Hematopoietic multipotent progenitor cell (in vitro differentiated cells): Measurements from ENCODE around the gene CATSPERZ. TPM values are rescaled to one million over a fixed set of nuclear protein-coding genes. Genes with fewer than 3 reads are reported as not detected.

Source experiments
- DNase-seq, 3 donors: peaks; one replicate each; pipeline ENCODE4 v3.0.0-alpha.2; 2011 to 2015; ENCODE audit warnings: low read depth in 2 of 3, low spot score in 2 of 3
- total RNA-seq: library from RNA; depleted of rRNA; stranded (reverse); fragments of >200 nt; gene quantifications from one replicate; pipeline ENCODE4 v1.2.3, GENCODE V29; 2012

CATSPERZ gene, protein sequence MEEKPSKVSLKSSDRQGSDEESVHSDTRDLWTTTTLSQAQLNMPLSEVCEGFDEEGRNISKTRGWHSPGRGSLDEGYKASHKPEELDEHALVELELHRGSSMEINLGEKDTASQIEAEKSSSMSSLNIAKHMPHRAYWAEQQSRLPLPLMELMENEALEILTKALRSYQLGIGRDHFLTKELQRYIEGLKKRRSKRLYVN
- total RNA-seq, result not detected

DNA sequence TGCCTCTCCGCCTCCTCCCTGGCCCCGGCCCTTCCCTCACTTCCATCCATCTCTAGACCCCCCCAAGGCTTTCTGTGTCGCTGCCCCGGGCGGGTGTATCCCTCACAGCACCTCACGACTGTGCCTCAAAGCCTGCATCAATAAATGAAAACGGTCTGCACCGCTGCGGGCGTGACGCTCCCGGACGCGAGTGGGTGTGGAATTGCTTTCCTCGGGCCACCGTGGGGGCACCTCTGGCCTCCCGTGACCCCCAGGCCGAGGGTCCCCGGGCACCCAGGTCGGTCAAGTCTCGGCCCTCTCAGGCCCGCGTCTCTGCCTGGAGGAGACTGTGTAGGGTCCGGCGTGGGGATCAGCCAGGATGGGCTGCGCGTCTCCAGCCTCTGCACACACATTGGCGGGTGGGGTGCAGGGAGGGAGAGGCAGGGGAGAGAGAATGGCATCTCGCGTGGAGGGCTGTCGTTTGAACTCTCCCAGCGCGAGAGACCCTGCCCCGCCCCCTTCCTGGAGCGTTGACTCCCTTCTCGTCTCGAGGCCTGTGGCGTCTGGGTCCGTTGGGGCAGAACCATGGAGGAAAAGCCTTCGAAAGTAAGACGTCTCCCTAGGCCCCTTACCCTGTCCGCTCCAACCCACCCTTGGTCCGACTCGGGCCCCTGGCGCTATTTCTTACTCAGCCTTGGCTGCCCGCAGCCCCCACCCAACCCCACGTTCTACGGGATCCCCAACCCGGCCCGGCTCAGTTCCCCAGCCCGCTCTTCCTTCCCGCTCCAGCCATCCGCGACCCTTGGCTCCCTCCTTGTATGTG lies at the start of gene CATSPERZ:
TSS of gene CATSPERZ (plus strand) at position 512 of the 802 bp plus-strand sequence. CDS start at position 565, 53 bp downstream.
- DNase-seq, result peak in 1 of 3 donors; percentile 17

- no peak for DNase-seq
Measured at GRCh38 chr11:64250415-64251015, 49.6 kb upstream of the CATSPERZ start.

DNA sequence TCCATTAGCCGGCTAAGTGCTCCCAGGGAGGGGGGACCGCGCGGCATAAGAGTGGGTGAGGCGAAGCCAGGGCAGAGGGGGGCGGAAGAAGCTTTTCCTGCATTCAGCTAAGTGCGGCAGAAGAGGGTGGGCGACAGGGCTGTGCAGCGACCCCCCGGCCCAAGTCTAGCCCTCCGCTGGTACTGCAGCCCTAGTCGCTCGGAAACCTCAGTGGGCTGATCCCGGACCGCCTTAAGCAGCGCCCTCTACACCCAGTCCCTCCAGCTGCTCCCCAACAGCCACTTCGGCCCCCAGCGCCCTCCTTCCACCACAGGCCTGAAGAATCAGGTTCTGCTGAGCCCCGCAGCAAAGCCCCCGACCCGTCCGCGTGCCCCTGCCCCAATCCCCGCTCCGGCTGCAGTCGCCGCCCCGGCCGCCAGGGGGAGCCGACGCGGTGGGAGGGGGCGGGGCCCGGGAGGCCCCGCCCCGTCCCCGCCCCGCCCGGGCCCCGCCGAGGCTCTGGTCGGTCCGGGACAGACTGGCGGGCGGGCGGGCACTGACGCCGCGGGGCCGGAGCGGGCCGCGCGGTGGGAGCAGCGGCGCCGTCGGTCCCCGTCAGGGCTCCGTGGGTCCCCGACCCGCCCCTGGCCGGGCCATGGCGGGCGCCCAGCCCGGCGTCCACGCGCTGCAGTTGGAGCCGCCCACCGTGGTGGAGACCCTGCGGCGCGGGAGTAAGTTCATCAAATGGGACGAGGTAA lies 49.0 kb upstream of the CATSPERZ start, which contains the start of gene PLCB3:
TSS of gene PLCB3 (plus strand) at position 515 of the 737 bp plus-strand sequence. CDS start at position 635, 120 bp downstream.
- DNase-seq, result peak in 2 of 3 donors; percentile 43 to 62

- no peak for DNase-seq
Measured at GRCh38 chr11:64251753-64252002, 48.5 kb upstream of the CATSPERZ start.

- DNase-seq, result peak in 1 of 3 donors; percentile 34
Measured at GRCh38 chr11:64252003-64252872, 47.9 kb upstream of the CATSPERZ start.

GRCh38 chr11:64253043-64253442 lies 47.1 kb upstream of the CATSPERZ start:
- no peak for DNase-seq

- DNase-seq, result no peak
Measured at GRCh38 chr11:64253481-64253880, 46.7 kb upstream of the CATSPERZ start.

- no peak for DNase-seq
Measured at GRCh38 chr11:64254326-64254725, 45.8 kb upstream of the CATSPERZ start.

GRCh38 chr11:64255135-64256128 lies 44.7 kb upstream of the CATSPERZ start:
- no peak for DNase-seq

DNA sequence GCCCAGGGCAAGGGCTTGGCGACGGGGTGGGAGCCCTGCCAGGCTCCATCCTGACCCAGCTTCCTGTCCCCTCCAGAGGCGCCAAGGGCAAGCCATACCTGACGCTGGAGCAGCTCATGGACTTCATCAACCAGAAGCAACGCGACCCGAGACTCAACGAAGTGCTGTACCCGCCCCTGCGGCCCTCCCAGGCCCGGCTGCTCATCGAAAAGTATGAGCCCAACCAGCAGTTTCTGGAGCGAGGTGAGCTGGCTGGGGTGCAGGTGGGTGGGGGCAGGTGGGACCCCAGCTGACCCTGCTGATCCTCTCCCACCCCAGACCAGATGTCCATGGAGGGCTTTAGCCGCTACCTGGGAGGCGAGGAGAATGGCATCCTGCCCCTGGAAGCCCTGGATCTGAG lies 43.9 kb upstream of the CATSPERZ start:
- DNase-seq, result no peak

DNA sequence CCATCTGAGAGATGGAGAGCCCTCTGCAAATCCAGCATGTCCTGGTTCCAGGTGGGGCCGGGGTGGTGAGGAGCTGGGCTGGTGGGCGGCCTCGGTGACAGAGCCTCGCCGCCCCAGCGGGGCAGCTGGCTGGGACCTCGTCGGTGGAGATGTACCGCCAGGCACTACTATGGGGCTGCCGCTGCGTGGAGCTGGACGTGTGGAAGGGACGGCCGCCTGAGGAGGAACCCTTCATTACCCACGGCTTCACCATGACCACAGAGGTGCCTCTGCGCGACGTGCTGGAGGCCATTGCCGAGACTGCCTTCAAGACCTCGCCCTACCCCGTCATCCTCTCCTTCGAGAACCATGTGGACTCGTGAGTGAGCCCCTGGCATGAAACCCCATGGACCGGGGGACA lies 41.8 kb upstream of the CATSPERZ start:
- DNase-seq, result no peak

- no peak for DNase-seq
Measured at GRCh38 chr11:64258946-64259532, 41.1 kb upstream of the CATSPERZ start.

GRCh38 chr11:64259533-64260067 lies 40.6 kb upstream of the CATSPERZ start:
- no peak for DNase-seq

- no peak for DNase-seq
Measured at GRCh38 chr11:64260147-64260708, 39.9 kb upstream of the CATSPERZ start.

GRCh38 chr11:64261556-64262080 lies 38.5 kb upstream of the CATSPERZ start:
- no peak for DNase-seq

GRCh38 chr11:64262271-64263002 lies 37.7 kb upstream of the CATSPERZ start:
- DNase-seq, result no peak
